SW 1271 (cell line): ENCODE data around the gene RAD51B.

Source experiments
- DNase-seq, 2 experiments: peaks; one replicate each; lab custom pipeline; 2025; lab: John Stamatoyannopoulos, UW

Gene RAD51B

DNA sequence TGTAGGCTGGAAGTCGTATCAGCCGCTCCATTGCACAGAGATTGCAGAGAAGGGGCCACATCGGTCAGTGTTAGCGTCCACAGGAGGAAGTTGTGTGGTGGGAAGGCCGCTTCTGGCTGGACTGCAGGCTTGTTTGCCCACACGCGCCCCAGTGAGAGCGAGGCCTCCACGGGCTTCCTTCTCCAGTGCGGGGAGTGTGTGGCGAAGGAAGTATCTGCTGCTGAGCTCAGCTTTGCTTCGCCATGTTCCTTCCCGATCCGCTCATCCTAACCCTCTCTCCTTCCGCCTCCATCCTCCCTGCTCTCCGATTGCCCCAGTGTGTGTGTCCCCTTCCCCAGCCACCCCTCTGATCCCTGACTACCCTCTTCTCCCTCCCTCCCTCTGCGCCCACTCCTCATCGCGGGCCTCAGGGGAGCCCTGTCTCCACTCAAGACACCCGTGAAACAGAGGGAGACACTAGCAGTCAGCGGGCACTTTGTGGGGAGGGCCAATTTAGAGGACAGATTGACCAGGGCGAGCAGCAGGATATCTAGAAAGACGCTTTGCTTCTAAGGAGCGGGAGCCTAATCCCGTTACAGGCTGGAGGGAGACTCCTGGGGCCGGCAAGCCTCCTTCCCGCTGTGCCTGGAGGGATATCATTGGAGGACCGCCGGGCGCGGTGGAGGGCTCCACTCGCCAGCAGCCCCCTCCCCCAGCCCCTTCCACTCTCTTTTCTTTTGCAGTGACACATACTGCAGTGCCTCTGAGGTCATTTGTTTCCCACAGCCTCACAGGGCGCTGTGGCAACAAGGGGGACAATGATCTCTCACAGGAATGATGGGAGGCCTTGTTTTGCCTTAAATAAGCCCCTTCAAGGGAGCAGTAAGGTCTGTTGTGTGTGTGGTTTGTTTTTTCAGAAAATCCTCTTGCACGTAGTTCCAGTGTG, 544.5 kb downstream of the RAD51B start:
- no peak for DNase-seq

DNA sequence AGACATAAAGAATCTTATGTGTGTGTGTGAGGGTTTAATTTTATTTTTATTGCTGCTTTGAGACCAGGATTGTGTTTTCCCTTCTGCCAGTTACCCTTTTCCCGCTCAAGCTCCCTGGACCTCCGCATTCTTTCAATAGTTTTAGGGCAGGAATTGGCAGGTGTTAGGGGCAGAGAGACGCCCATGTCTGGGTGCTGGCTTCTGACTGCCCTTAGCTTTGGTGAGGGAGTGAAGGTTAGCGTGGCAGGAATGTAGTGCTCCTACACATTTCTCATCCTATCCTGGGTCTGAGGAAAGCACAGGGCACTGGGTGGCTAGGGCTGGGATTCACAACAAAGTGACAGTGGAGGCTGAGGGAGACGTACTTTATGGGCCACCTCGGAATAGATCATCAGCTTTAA, 545.2 kb downstream of the RAD51B start:
- DNase-seq: no peak

DNA sequence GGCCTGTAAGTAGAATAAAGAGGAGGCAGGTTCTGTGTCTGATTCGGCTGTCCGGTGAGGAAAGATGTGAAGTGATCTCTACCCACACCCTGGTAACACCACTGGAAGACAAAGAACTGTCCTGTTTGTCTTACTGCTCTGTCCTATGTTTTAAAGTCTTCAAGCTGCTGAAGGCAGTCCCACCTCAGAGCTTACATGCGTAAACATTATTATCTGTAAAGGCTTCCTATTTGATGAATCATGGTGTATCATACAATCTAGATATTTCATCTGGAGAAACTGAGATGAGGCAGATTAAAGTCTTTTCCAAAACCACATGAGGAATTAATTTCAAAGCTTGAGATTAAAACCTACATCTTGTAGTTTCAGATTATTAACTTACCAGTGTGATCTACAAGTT, 545.6 kb downstream of the RAD51B start:
- DNase-seq: no peak

DNA sequence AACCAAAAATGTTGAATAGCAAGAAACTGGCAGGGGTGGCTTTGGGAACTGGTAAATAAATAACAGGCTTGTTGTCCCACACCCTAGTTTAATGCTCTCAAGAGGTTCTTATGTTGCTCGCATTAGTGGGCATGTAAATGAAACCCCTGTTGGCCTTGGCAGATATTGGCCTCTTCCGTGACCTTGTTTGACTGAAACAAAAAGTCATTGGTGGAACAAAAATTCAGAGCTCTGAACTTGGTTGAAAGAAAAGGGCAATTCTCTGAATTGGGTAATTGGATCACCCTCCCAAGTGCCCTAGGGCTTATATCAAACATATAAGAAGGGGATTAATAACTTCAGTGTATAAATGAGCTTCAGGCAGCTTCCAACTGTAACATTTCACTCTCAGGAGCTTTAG, 547.1 kb downstream of the RAD51B start:
- no peak for DNase-seq

DNA sequence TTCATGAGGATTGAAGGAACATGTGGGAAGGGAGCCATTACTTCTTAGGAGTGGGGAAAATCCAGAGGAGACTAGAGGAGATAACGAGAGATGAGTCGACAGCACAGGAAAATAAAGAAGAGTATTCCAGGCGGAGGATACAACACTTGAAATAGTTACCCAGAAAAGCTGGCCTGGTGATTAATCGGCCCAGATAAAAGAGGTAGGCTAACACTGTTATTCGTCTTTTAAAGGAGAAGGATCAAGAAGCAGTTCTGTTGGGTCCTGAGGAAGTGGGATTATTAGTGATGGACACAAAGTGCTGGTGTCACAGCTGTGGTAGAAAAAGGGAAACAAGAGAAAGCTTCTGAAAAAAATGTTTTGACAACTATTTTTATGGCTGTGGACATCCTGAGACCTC, 548.0 kb downstream of the RAD51B start:
- DNase-seq: no peak

DNA sequence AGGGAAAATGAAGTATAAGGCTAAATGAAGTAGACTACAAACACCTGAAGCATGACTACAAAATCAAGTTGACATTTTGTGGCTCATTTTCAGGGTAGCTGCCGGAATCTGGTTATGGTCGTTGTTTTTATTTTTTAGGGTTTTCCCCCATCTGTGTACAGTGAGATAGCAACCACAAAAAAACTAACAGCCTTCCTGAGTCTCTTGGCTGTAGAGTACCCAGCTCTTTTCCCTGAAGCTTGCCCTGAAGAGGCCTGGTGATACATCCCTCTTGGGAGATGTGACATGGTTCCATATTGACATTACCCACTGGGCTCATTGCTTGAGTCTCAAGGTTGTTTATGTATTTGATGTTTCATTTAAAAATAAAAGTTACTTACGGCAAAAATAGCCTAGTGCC, 549.3 kb downstream of the RAD51B start:
- DNase-seq: no peak

DNA sequence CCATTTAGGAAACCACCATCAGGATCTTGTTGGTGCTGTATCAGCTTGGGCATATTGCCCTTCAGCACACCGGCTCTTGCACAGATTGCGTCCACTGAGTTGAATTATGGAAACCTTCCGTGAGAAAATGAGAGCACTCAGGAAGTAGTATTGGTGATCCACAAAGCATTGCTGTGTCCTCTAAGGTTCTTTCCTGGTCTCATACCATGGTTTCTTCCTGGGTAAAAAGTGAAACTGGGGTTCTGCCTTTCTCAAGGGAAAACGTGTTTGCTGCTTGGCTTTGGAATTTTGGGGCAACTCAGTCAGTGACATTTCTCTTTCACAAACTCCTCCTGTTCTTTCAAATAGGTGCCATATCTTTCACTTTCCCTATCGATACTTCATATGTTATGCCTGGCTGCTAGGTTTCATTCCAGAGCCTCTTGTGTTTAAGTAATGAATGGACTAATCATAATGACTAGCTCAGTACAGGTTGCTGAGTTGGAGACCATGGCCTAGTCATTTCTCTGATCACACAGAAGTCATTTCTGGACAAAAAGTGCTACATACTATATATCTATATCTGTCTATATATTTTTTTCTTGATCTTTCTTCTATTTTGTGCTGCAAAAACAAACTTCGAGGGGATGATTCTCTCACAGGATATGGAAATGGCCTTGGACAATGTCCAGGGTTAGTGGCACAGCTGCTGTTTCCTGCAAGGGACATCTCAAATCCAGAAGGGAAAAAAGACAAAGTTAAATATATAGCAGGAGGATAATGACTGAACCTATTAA, 549.9 kb downstream of the RAD51B start:
- no peak for DNase-seq

DNA sequence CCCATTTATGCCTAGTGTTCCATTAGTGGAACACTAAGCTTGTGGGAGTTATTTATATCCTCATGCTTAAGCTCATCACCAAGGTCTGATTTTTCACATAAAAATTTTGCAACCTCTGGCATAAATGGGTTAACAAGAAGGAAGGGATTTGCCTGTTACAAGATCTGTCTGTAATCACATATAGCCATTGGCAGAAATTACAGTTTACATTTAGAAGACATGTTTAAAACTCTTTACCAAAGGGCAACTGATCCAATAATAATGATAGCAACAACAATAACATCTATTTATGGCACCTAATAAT, 550.4 kb downstream of the RAD51B start:
- no peak for DNase-seq

DNA sequence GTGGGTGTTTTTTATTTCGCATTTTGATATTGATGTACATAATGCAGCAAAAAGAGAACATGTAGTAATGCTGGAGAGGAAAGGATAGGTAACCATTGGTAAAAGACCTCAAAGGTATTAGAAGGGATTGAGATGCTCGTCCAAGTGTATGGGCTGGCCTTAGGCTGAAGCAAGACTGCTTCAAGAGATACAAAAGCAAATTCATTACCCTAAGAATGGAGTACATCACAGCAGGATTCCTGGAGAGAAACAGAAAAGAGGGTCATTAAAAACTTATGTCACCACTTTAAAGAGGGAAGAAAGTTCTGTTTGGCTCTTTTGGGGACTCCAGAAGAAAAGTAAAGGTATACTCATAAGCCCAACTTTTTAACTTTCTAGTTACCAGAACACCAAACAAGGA, 552.8 kb downstream of the RAD51B start:
- no peak for DNase-seq

DNA sequence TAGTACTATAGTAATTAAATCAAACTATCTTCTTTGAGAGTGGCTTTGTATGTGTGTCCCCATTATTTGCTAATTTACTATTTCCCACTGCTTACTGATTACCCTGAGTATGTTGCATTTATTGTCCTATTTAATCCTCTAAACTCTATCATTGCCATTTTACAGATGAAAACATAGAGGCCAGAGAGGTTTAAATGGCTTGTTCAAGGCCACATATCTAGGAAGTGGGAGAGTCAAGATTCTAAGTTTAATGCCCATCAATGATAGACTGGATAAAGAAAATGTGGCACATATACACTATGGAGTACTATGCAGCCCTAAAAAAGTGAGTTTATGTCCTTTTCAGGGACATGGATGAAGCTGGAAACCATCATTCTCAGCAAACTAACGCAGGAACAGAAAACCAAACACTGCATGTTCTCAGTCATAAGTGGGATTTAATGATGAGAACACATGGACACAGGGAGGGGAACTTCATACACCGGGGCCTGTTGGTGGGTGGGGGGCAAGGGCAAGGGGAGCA, 553.6 kb downstream of the RAD51B start:
- DNase-seq: no peak

DNA sequence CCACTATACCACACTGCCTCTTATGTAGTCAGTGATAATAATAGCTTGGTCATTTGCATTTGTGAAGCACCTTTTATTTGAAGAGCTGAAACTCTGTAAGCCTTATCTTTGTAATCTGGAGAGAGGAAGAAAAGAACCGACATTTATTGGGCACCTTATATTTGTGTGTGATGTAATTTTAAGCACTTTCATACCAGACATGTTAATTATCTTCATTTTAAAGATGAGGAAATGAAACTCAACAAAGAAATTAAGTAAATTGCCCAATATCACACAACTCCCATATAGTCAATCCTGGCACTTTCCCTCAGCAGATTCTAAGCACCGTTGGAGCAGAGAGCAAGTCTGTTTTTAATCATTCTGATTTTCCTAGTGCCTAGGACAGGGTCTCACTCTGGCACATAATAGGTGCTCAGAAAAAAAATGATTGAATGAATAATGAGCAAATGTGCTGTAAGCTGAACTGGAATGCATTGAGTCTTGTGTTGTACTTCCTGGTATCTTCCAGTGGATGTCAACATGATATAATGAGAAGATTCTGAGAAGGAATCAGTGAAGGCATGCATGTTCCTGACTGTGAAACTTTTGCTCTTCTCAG, 554.4 kb downstream of the RAD51B start:
- DNase-seq: no peak

DNA sequence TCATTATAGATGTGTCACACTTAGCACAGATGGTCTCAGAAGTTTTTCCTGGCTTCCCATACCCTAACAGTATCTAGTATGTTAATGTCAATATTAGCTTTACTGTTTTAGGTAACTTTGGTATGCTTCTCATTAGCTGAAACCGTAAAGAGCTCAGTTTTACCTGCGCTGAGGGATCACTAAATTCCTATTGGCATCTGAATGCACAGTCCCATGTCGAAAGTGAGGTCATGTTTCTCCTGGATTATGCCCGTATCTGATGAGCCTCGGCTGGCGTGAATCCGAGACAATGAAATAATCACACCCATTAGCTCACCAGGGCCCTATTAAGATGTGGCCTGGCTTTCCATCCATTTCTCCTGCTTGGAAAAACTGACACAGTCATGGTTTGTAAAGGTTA, 555.1 kb downstream of the RAD51B start:
- DNase-seq: no peak

DNA sequence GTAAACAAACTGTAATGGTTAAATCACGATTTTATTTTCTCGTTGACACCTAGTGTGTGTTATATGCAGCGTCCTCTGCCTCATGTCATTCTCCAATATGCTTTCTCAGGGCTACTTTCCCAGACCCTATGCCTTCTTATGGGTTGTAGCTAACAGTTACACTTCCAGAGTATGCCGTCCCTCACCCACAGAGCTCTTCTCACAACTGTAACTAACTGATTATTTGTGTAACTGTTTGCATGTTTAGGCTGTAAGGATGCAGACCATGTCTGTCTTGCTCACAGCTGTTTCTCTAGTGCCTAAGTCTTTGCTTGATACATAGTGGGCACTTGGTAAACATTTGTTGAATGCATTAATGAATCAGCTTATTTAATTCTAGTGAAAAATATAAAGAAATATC, 555.8 kb downstream of the RAD51B start:
- DNase-seq: no peak

DNA sequence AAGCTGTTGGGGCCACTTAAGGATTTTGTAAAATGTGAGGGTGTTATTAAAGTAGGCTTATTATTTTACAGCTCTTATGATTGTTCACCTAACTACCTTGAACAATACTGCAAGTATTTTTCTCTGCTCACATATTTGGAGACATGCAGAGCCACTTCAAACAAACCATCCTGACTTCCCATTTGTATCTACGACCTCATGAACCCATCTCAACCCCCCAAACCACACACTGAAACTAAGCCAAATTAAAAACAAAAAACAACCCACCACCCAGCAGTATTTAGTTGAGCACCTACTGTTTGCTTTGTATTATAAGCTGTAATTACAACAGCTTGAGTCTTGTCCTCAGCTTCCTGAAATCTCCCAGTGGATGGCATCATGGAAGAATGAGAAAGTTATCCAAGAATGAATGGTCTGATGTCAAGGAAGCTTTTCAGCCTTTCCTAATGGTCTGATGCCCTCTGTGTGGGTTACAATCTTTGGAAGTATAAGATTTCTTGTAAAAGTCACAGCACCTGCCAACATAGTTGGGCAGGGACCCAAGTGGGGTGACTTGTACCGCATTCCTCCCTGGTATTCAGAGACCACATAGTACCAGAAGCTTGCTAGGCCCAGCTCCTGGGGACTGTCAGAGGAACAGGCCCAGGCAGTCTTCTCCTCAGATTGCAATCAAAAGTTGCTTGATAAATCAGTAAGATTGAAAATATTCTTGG, 556.6 kb downstream of the RAD51B start:
- DNase-seq: no peak

DNA sequence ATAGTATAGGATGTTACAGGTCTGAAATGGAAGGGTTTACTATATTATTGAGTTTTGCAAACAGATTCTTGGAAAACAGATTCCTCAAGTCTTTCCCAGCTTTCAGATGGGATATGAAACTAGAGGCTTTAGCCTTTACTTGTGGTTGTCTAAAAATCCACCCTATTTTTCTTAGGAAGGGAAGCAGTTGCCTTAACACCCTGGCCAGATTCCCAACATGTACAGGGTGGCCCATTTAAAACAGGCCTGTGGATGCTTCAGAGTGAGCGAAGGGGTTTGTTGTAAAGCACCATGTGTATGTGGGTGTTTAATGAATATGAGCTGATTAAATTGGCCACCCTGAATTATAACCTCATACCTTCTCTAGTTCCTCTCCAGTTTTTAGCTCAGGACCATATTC, 557.4 kb downstream of the RAD51B start:
- no peak for DNase-seq

DNA sequence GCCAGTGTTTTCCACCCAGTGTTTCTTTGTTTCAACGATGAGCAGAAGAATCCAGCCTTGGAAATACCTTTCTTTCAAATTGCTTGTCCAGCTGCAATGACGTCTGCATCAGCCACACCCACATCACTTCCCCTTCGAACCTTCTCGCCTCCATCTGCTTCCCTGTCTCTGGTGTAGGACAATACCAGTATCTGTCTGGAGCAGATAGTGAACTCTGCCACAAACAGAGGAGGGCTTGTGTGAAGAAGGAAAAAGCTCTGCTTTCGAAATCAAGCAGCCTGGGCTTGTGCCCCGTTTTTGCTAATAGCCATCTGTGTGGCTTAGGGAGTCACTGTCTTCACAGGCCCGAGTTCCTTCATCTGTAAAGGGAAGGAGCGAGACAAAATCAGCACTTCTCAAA, 557.9 kb downstream of the RAD51B start:
- DNase-seq: no peak

DNA sequence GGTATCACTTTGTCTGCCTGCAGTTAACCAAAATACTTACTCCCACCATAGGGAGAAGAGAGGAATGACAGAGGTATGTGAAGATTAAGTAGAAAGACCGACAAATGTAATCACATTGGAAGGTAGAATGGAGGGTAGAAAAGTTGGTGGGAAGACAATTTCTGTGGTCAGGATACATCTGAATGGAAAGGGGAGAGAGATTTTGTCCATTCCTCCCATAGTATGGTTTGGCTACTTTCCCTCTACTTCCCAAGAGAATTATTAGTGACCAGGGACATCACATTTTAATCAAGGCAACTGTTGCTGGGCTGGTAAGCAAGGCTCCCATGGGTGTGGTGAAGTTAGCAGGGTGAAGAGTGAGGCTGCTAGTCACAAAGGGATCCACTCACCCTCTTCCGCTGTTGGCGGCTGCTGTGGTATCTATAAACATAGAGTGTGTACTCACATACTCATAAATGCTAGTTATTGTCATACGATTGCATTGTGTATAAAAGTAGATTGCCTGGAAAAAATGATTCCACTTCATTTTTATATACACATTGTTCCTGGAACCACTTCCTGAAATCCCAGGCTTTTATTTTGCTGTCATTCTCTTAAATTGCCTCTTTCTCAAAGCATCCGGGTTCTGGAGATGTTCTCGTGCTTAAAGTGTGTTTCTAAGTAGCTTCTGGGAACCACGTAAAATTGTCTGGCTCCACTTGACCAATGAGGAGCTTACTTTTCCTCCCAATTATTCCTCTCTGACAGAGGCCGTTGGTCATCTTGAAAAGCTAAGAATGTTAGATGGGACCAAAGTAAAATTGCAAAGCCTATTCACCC, 560.1 kb downstream of the RAD51B start:
- no peak for DNase-seq

DNA sequence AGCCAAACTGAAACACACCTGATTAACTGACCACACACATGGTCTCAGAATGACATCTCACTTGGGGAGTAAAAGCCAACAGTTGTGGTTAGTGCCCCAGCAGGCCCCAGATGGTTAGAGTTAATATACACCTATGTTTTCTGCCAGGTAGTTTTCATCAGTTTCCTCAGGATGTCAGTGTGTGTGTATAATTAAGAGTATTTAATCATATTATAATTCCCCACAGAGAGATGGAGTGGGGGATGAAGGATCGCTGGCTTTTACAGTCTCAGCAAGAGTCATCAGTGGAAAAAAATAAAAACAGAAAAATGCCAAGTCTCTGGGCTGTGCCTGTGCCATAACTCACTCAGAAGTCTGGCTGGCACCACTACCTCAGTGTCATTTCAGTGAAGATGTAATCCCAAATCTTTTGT, 560.8 kb downstream of the RAD51B start:
- no peak for DNase-seq

DNA sequence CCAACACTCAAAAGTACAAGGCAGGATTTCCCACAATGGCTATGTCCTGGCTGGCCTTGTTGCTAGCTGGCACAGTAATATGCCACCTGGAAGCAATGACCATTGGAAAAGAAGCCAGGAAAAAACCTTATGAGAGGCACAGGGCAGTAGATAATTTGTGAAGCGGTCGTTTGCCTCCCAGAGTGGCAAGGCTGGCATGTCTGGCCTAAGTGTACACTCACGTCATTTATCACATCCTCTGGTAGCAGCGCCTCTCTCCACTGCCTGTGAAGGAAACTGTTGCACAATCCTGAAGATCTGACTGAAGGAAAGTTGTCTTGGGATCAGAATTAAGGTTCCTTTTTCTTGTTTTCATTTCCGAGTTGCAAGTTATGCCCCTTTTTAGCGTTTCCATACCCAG, 564.8 kb downstream of the RAD51B start:
- DNase-seq: no peak

DNA sequence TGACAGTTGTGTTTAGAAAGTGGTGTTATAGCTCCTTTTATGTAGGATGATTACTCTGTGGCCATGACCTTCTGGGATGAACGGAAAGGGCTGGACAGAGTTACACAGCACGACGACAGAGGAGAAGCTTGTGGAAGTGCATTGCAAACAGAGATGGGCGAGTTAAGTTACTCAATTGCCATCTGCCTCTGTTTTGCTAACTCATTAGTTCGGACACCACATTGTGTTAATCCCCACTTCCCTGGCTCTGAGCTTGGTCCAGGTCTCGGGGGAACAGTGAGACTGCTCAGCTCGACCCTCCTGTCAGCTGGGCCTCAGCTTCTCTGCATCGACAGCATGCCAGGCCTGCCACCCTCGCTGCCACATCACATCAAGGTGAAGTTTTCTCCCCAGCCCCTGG, 565.3 kb downstream of the RAD51B start:
- DNase-seq: no peak

DNA sequence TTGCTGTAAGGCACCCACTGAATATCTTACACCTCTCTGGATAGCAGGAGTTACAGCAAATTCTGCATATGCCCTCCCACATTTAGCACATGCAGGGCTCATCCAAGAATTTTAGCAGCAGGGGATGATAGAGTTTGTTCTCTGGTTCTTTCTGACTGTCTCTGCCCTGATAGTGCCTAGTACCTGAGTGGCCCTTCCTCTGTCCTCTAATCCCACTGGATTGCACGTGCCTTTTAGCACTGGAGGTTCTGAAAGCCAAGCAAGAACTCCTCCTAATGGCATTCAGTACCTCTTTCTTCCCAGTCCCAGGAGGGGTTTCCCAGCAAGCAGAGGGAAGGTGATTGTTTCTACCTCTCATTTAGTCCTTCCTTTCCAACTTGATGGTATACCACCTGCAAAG, 566.9 kb downstream of the RAD51B start:
- DNase-seq: no peak
